Right cardiac atrium (tissue), 5 donors: ENCODE data around the gene C1orf159. TPM values are rescaled to one million over a fixed set of nuclear protein-coding genes. Genes with fewer than 3 reads are reported as not detected.

Source experiments
- ATAC-seq, 2 donors: fragments of 200-7000 bp; cut with Tn5 transposase; one replicate each; pipeline versions ENCODE4 v1.8.0 to v1.9.1; 2020; ENCODE audit warnings: moderate library complexity in 2 of 2, mild to moderate bottlenecking in 1 of 2
- DNase-seq, 3 donors: peaks; one replicate each; pipeline ENCODE4 v3.0.0-alpha.2; 2020
- H3K27ac ChIP-seq: one replicate; pipeline ENCODE4 v1.5.1; 2013; ENCODE audit warnings: mild to moderate bottlenecking, low read length, control low read depth, moderate library complexity
- H3K27me3 ChIP-seq: one replicate; pipeline ENCODE4 v1.6.1; 2013; ENCODE audit not compliant: control insufficient read depth, insufficient read depth
- H3K4me1 ChIP-seq: one replicate; pipeline ENCODE4 v1.6.1; 2013; ENCODE audit warnings: low read length; ENCODE audit not compliant: control insufficient read depth, insufficient read depth
- H3K4me3 ChIP-seq: one replicate; pipeline ENCODE4 v1.5.1; 2013; ENCODE audit warnings: low read length, control low read depth
- H3K9me3 ChIP-seq: one replicate; pipeline ENCODE4 v1.6.1; 2013; ENCODE audit warnings: low read length; ENCODE audit not compliant: control insufficient read depth
- WGBS: extraction: QIAGEN DNeasy Blood & Tissue Kit; methylation state at CpG from one replicate; pipeline ENCODE4 v1.1.7; 2013; 5-methylcytosine and 5-hydroxymethylcytosine counted together
- intact Hi-C, 4 donors: fragments of 100-400 bp; cut with DNase I; formaldehyde crosslinking; loops; one replicate each; pipeline versions ENCODE4 v1.11.0 to v1.14.0; 2022 to 2023
- polyA plus RNA-seq: library from polyadenylated mRNA; stranded (reverse); fragments of 200-250 nt; gene quantifications from one replicate; pipeline ENCODE4 v1.2.3, GENCODE V29; 2013
- total RNA-seq, 4 donors: library from RNA; stranded (reverse); fragmentation: NEBNext Ultra II Directional; extraction: Animal tissue kit (Norgen Biotek cat#: 25700); gene quantifications; one replicate each; pipeline ENCODE4 v1.2.1, GENCODE V29; 2021
- donor health status: healthy with polysubstance abuse.
- donor health status: DM: no; HTN: yes; CAD: no.
- donor health status: DM: no; HTN: no; CAD: no.
- donor health status: DM: no; HTN: yes; CAD: no; lungs with severe emphysema.
- donor health status: DM: yes; HTN: yes; CAD: no.

Gene C1orf159
- total and polyA plus RNA-seq, 5 donors: 4.9 to 6.8 (median 5.5) TPM

DNA sequence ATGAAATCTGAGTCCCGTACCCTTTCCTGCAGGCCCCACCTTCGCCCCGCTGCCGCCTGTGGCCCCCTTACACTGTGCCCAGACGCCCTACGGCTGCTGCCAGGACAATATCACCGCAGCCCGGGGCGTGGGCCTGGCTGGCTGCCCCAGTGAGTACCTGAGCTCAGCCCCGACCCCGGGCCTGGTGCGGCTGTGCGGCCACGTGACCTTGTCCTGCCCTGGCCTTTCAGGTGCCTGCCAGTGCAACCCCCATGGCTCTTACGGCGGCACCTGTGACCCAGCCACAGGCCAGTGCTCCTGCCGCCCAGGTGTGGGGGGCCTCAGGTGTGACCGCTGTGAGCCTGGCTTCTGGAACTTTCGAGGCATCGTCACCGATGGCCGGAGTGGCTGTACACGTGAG lies 70.8 kb downstream of the C1orf159 start:
- H3K27ac ChIP-seq: no peak overlapping the region
- 96% methylated on average over 23 of the region's 23 CpGs for WGBS
- H3K27me3 ChIP-seq: no peaks in the 10 kb centered on the region
- no peaks in the 10 kb centered on the region for H3K4me1 ChIP-seq
- intact Hi-C loops: no loop called here
- H3K9me3 ChIP-seq: no peaks in the 10 kb centered on the region
- DNase-seq (peak in 1 of 3 donors; percentile 55), ATAC-seq (no peak)
- H3K4me3 ChIP-seq: no peak overlapping the region

DNA sequence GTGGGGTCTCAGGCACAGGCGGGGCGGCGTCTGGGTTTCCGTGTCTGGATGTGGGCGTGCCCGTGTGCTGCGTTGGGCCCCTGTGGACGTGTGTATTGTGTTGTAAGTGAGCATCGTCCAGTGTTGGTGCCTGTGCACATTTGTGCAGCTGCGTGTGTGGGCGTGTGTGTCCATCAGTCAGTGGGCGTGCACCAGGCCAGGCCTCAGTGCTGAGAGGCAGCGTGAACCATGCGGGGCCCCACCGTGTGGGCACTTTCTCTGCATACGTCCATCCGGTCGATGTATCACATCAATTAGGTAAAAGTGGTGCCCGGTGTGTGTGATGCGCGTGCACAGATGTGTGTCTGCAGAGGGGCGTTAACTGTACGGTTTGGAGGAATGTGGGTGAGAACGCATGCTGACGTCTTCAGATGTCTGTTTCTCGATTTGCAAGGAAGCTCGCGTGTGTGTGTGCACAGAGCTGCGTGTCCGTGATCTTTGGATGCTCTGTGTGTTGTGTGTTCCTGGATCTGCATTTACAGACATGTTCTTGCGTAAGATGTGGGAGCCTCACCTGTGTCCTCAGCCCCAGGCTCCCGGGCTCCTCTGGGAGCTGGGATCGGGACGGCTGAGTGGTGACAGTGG lies 71.3 kb downstream of the C1orf159 start:
- 92% methylated on average over 34 of the region's 34 CpGs for WGBS
- no peaks in the 10 kb centered on the region for H3K9me3 ChIP-seq
- H3K4me1 ChIP-seq: no peaks in the 10 kb centered on the region
- intact Hi-C loops: no loop called here
- no peak for ATAC-seq
- no peak for DNase-seq
- H3K27ac ChIP-seq: no peak overlapping the region
- H3K27me3 ChIP-seq: no peaks in the 10 kb centered on the region
- no peak overlapping the region for H3K4me3 ChIP-seq

GRCh38 chr1:1043921-1044320 lies 72.0 kb downstream of the C1orf159 start:
- no peak for ATAC-seq

GRCh38 chr1:1043411-1043810 lies 72.5 kb downstream of the C1orf159 start:
- ATAC-seq: no peak
- Histone ChIP-seq H3K4me1 (no peaks in the 10 kb centered on the region), H3K4me3 (no peak overlapping the region), H3K27me3 (no peaks in the 10 kb centered on the region), H3K9me3 (no peaks in the 10 kb centered on the region), H3K27ac (no peak overlapping the region)
- no peak for DNase-seq
- intact Hi-C loops: no loop called here
- WGBS: 96% methylated on average over 27 of the region's 27 CpGs

More at GRCh38 chr1:1043921-1044320, 72.0 kb downstream of the C1orf159 start:
- no peak for DNase-seq
- WGBS: 96% methylated on average over 33 of the region's 33 CpGs
- Histone ChIP-seq H3K9me3 (no peaks in the 10 kb centered on the region), H3K4me3 (no peak overlapping the region), H3K27ac (no peak overlapping the region), H3K4me1 (no peaks in the 10 kb centered on the region), H3K27me3 (no peaks in the 10 kb centered on the region)
- intact Hi-C loops: no loop called here

DNA sequence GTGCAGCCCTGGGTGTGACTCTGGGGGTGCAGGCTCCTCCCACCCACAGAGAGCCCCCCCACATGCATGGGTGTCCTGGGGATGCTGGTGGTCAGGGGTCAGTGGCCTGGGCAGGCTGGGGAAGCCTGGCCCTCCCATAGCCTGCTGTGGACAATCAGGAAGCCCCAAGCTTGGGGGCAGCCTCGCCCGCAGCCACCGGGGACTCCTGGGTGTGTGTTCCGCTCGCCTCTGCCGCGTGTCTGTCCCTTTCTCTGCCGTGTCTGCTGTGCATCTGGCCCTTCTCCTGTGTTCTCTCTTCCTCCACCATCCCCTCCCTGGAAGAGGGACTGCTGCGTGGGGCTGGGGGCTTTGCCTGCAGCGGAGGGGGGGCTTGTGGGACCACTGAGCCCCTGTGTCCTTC lies 73.1 kb downstream of the C1orf159 start:
- intact Hi-C loops: no loop called here
- DNase-seq: no peak
- Histone ChIP-seq H3K27me3 (no peaks in the 10 kb centered on the region), H3K9me3 (no peaks in the 10 kb centered on the region), H3K27ac (no peak overlapping the region), H3K4me1 (no peaks in the 10 kb centered on the region), H3K4me3 (no peak overlapping the region)
- WGBS: 86% methylated on average over 10 of the region's 10 CpGs
- ATAC-seq: no peak

- DNase-seq (no peak), ATAC-seq (no peak)
- 93% methylated on average over 25 of the region's 25 CpGs for WGBS
- intact Hi-C loops: no loop called here
- H3K27me3 ChIP-seq: no peaks in the 10 kb centered on the region
- H3K4me3 ChIP-seq: no peak overlapping the region
- H3K9me3 ChIP-seq: no peaks in the 10 kb centered on the region
- H3K4me1 ChIP-seq: no peaks in the 10 kb centered on the region
- H3K27ac ChIP-seq: no peak overlapping the region
These were observed 74.0 kb downstream of the C1orf159 start for GRCh38 chr1:1041873-1042272.

DNA sequence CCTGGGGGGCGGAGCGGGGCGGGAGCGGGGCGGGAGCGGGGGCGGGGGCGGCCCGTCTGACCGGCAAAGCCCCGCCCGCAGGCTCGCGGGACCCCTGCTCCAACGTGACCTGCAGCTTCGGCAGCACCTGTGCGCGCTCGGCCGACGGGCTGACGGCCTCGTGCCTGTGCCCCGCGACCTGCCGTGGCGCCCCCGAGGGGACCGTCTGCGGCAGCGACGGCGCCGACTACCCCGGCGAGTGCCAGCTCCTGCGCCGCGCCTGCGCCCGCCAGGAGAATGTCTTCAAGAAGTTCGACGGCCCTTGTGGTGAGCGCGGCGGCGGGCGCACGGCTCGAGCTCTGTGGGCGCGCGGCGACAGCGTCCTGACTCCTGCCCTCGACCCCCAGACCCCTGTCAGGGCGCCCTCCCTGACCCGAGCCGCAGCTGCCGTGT lies 74.8 kb downstream of the C1orf159 start:
- no peak overlapping the region for H3K4me3 ChIP-seq
- H3K9me3 ChIP-seq: no peaks in the 10 kb centered on the region
- H3K27ac ChIP-seq: no peak overlapping the region
- ATAC-seq (peak in 1 of 2 donors; percentile 5), DNase-seq (peak in 1 of 3 donors; percentile 74)
- no peaks in the 10 kb centered on the region for H3K27me3 ChIP-seq
- intact Hi-C loops: no loop called here
- WGBS: 61% methylated on average over 52 of the region's 60 CpGs
- H3K4me1 ChIP-seq: no peaks in the 10 kb centered on the region

- peak overlapping the region; percentile 4 for H3K4me3 ChIP-seq
- ATAC-seq (peak; percentile 78 to 81), DNase-seq (peak; percentile 72 to 89 (median 88))
- no peaks in the 10 kb centered on the region for H3K27me3 ChIP-seq
- H3K4me1 ChIP-seq: no peaks in the 10 kb centered on the region
- H3K27ac ChIP-seq: no peak overlapping the region
- intact Hi-C loops: no loop called here
- H3K9me3 ChIP-seq: no peaks in the 10 kb centered on the region
- 6% methylated on average over 99 of the region's 99 CpGs for WGBS
These were observed 75.6 kb downstream of the C1orf159 start for GRCh38 chr1:1040004-1040991.

GRCh38 chr1:1039145-1039910 lies 76.6 kb downstream of the C1orf159 start:
- Histone ChIP-seq H3K9me3 (no peaks in the 10 kb centered on the region), H3K27me3 (no peaks in the 10 kb centered on the region), H3K4me1 (no peaks in the 10 kb centered on the region), H3K4me3 (no peak overlapping the region), H3K27ac (no peak overlapping the region)
- DNase-seq (no peak), ATAC-seq (no peak)
- intact Hi-C loops: no loop called here
- WGBS: 47% methylated on average over 17 of the region's 17 CpGs

DNA sequence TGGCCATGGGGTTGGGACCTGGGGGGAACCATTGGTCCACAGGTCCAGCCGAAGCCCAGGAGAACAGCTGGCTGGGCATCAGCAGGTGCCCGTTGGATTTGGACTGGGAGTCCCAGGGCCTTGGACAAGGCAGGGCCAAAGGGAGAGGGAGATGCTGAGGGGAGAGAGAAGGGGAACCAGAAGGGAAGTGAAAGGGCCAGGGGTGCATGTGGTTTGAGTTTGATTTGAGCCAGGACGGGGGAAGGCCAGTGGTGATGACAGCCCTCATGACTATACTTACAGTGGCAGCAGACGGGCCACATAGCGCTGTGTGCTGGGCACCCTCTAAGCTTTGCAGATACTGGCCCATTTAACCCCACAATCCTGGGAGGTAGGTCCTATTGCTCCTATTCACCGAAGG lies 77.2 kb downstream of the C1orf159 start:
- intact Hi-C loops: no loop called here
- Histone ChIP-seq H3K27ac (no peak overlapping the region), H3K9me3 (no peaks in the 10 kb centered on the region), H3K27me3 (no peaks in the 10 kb centered on the region), H3K4me3 (no peak overlapping the region), H3K4me1 (no peaks in the 10 kb centered on the region)
- ATAC-seq (no peak), DNase-seq (no peak)
- WGBS: 86% methylated on average over 6 of the region's 6 CpGs
